ENCODE measurements around the gene AKAP17A.

DNA sequence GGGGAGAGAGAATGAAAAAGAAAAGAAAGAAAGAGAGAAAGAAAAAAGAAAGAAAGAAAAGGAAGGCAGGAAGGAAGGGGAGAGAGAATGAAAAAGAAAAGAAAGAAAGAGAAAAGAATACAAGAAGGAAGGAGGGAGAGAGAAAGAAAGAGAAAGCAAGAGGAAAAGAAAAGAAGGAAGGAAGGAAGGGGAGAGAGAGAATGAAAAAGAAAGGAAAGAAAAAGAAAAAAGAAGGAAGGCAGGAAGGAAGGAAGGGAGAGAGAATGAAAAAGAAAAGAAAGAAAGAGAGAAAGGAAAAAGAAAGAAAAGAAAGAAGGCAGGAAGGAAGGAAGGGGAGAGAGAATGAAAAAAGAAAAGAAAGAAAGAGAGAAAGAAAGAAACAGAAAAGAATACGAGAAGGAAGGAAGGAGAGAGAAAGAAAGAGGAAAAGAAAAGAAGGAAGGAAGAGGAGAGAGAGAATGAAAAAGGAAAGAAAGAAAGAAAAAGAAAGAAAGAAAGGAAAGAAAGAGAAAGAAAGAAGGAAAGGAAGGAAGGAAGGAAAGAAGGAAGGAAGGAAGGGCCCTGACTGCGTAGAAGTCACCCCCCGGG, 39.4 kb upstream of the AKAP17A start:
- TF ChIP-seq, protein P1, sequence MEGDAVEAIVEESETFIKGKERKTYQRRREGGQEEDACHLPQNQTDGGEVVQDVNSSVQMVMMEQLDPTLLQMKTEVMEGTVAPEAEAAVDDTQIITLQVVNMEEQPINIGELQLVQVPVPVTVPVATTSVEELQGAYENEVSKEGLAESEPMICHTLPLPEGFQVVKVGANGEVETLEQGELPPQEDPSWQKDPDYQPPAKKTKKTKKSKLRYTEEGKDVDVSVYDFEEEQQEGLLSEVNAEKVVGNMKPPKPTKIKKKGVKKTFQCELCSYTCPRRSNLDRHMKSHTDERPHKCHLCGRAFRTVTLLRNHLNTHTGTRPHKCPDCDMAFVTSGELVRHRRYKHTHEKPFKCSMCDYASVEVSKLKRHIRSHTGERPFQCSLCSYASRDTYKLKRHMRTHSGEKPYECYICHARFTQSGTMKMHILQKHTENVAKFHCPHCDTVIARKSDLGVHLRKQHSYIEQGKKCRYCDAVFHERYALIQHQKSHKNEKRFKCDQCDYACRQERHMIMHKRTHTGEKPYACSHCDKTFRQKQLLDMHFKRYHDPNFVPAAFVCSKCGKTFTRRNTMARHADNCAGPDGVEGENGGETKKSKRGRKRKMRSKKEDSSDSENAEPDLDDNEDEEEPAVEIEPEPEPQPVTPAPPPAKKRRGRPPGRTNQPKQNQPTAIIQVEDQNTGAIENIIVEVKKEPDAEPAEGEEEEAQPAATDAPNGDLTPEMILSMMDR (IDR thresholded peaks at IDR 0.05; ENCODE audit: low read depth, low read length, missing input control): no peak
- TF ChIP-seq, protein P2, sequence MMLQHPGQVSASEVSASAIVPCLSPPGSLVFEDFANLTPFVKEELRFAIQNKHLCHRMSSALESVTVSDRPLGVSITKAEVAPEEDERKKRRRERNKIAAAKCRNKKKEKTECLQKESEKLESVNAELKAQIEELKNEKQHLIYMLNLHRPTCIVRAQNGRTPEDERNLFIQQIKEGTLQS (IDR thresholded peaks at IDR 0.05): no peak
- TF ChIP-seq, protein P3, sequence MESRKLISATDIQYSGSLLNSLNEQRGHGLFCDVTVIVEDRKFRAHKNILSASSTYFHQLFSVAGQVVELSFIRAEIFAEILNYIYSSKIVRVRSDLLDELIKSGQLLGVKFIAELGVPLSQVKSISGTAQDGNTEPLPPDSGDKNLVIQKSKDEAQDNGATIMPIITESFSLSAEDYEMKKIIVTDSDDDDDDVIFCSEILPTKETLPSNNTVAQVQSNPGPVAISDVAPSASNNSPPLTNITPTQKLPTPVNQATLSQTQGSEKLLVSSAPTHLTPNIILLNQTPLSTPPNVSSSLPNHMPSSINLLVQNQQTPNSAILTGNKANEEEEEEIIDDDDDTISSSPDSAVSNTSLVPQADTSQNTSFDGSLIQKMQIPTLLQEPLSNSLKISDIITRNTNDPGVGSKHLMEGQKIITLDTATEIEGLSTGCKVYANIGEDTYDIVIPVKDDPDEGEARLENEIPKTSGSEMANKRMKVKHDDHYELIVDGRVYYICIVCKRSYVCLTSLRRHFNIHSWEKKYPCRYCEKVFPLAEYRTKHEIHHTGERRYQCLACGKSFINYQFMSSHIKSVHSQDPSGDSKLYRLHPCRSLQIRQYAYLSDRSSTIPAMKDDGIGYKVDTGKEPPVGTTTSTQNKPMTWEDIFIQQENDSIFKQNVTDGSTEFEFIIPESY (IDR thresholded peaks at IDR 0.05): no peak
- no peak for TF ChIP-seq GABPA (IDR thresholded peaks at IDR 0.05 in 1 of 2, conservative IDR thresholded peaks at IDR 0.05 in 1 of 2)
